IPS DF 19.7 (cell line): ENCODE measurements around the gene XRN2.

Source experiments
- DNase-seq: peaks from one replicate; pipeline ENCODE4 v3.0.0-alpha.2; 2013; ENCODE audit warnings: low read depth, low spot score

XRN2 gene

GRCh38 chr20:21294755-21295154 is 8.4 kb upstream of the XRN2 start:
- DNase-seq: no peak

GRCh38 chr20:21301940-21302663 is 1.0 kb upstream of the XRN2 start:
- DNase-seq: no peak

- DNase-seq: no peak
These were observed 469 bp upstream of the XRN2 start for GRCh38 chr20:21302664-21303060.

- no peak for DNase-seq
These were observed 898 bp downstream of the XRN2 start for GRCh38 chr20:21303872-21304586.

- no peak for DNase-seq
These were observed 5.2 kb downstream of the XRN2 start for GRCh38 chr20:21308340-21308739.

- DNase-seq: no peak
These were observed 6.7 kb downstream of the XRN2 start for GRCh38 chr20:21309678-21310467.

- DNase-seq: no peak
These were observed 9.8 kb downstream of the XRN2 start for GRCh38 chr20:21312813-21313474.

GRCh38 chr20:21315138-21315537 is 12.0 kb downstream of the XRN2 start:
- DNase-seq: no peak

GRCh38 chr20:21322083-21322710 is 19.1 kb downstream of the XRN2 start:
- no peak for DNase-seq

- DNase-seq: no peak
These were observed 19.8 kb downstream of the XRN2 start for GRCh38 chr20:21322921-21323331.

- DNase-seq: no peak
These were observed 20.5 kb downstream of the XRN2 start for GRCh38 chr20:21323640-21324039.

- no peak for DNase-seq
These were observed 21.0 kb downstream of the XRN2 start for GRCh38 chr20:21324126-21324525.

- no peak for DNase-seq
These were observed 22.2 kb downstream of the XRN2 start for GRCh38 chr20:21325296-21325695.

GRCh38 chr20:21326700-21327099 is 23.6 kb downstream of the XRN2 start:
- no peak for DNase-seq

GRCh38 chr20:21336455-21337151 is 33.5 kb downstream of the XRN2 start:
- DNase-seq: no peak

GRCh38 chr20:21338291-21338690 is 35.2 kb downstream of the XRN2 start:
- no peak for DNase-seq

- no peak for DNase-seq
These were observed 36.4 kb downstream of the XRN2 start for GRCh38 chr20:21339499-21339898.

GRCh38 chr20:21340991-21341697 is 38.0 kb downstream of the XRN2 start:
- DNase-seq: no peak

- no peak for DNase-seq
These were observed 39.7 kb downstream of the XRN2 start for GRCh38 chr20:21342656-21343345.
